ENCODE results near the gene RNLS. TPM values are rescaled to one million over a fixed set of nuclear protein-coding genes. Genes with fewer than 3 reads are reported as not detected.
A peak's percentile ranks its signal among the peaks of the same experiment; 100 is the strongest.
"Not testable (repeated sequence)": the region's sequence is repeated elsewhere in the genome, so short reads cannot be mapped to it uniquely, and the experiment has no call there.

RNLS gene
- total and polyA plus RNA-seq, 5 donors = 11.1 to 20.8 (median 16.2) TPM

GRCh38 chr10:88372051-88372715, 210.9 kb downstream of the RNLS start:
- Histone ChIP-seq H3K4me3 (ENCODE audit: low read length) (no peak overlapping the region), H3K4me1 (ENCODE audit: control insufficient read depth, insufficient read depth, low read length) (no peaks in the 10 kb centered on the region), H3K9me3 (ENCODE audit: control insufficient read depth, low read length) (no peaks in the 10 kb centered on the region), H3K27ac (ENCODE audit: low read length) (no peak overlapping the region), H3K27me3 (ENCODE audit: control insufficient read depth, insufficient read depth) (no peaks in the 10 kb centered on the region)
- ATAC-seq (no peak), DNase-seq (no peak)
- 70% methylated on average over 8 of the region's 8 CpGs for WGBS
- intact Hi-C loops (cut with DNase I) = no loop called here

GRCh38 chr10:88370713-88371112, 212.4 kb downstream of the RNLS start:
- 83% methylated on average over 2 of the region's 2 CpGs for WGBS
- intact Hi-C loops (cut with DNase I) = no loop called here

GRCh38 chr10:88366772-88367171, 216.3 kb downstream of the RNLS start:
- 98% methylated on average over 2 of the region's 2 CpGs for WGBS
- intact Hi-C loops (cut with DNase I) = no loop called here
- ATAC-seq = no peak

More at GRCh38 chr10:88370713-88371112, 212.4 kb downstream of the RNLS start:
- H3K4me1 ChIP-seq (ENCODE audit: control insufficient read depth, insufficient read depth, low read length) = no peaks in the 10 kb centered on the region
- no peak overlapping the region for H3K27ac ChIP-seq (ENCODE audit: low read length)
- no peaks in the 10 kb centered on the region for H3K27me3 ChIP-seq (ENCODE audit: control insufficient read depth, insufficient read depth)
- H3K9me3 ChIP-seq (ENCODE audit: control insufficient read depth, low read length) = no peaks in the 10 kb centered on the region
- no peak overlapping the region for H3K4me3 ChIP-seq (ENCODE audit: low read length)
- DNase-seq (no peak), ATAC-seq (no peak)

GRCh38 chr10:88361995-88362807, 220.9 kb downstream of the RNLS start:
- 95% methylated on average over 7 of the region's 7 CpGs for WGBS
- Histone ChIP-seq H3K27ac (ENCODE audit: low read length) (no peak overlapping the region), H3K9me3 (ENCODE audit: control insufficient read depth, low read length) (no peaks in the 10 kb centered on the region), H3K27me3 (ENCODE audit: control insufficient read depth, insufficient read depth) (no peaks in the 10 kb centered on the region), H3K4me3 (ENCODE audit: low read length) (no peak overlapping the region), H3K4me1 (ENCODE audit: control insufficient read depth, insufficient read depth, low read length) (peaks cover 1% of the 10 kb centered on the region)
- ATAC-seq = no peak
- intact Hi-C loops (cut with DNase I) = no loop called here
- no peak for DNase-seq

More at GRCh38 chr10:88366772-88367171, 216.3 kb downstream of the RNLS start:
- Histone ChIP-seq H3K9me3 (ENCODE audit: control insufficient read depth, low read length) (no peaks in the 10 kb centered on the region), H3K4me3 (ENCODE audit: low read length) (no peak overlapping the region), H3K27ac (ENCODE audit: low read length) (no peak overlapping the region), H3K27me3 (ENCODE audit: control insufficient read depth, insufficient read depth) (no peaks in the 10 kb centered on the region), H3K4me1 (ENCODE audit: control insufficient read depth, insufficient read depth, low read length) (no peaks in the 10 kb centered on the region)
- DNase-seq = no peak

- DNase-seq = no peak
- no peak for ATAC-seq
- 84% methylated on average over 2 of the region's 2 CpGs for WGBS
- no peak overlapping the region for H3K27ac ChIP-seq (ENCODE audit: low read length)
- no peaks in the 10 kb centered on the region for H3K27me3 ChIP-seq (ENCODE audit: control insufficient read depth, insufficient read depth)
- no peak overlapping the region for H3K4me3 ChIP-seq (ENCODE audit: low read length)
- H3K9me3 ChIP-seq (ENCODE audit: control insufficient read depth, low read length) = no peaks in the 10 kb centered on the region
- intact Hi-C loops (cut with DNase I) = no loop called here
- peaks cover 1% of the 10 kb centered on the region for H3K4me1 ChIP-seq (ENCODE audit: control insufficient read depth, insufficient read depth, low read length)
These were observed 221.6 kb downstream of the RNLS start for GRCh38 chr10:88361494-88361893.

GRCh38 chr10:88355750-88356149, 227.4 kb downstream of the RNLS start:
- DNase-seq; H3K27ac ChIP-seq (ENCODE audit: low read length); H3K4me1 ChIP-seq (ENCODE audit: control insufficient read depth, insufficient read depth, low read length); H3K27me3 ChIP-seq (ENCODE audit: control insufficient read depth, insufficient read depth); intact Hi-C loops (cut with DNase I); ATAC-seq; H3K4me3 ChIP-seq (ENCODE audit: low read length); H3K9me3 ChIP-seq (ENCODE audit: control insufficient read depth, low read length): not testable (repeated sequence)
- WGBS = 94% methylated on average over 12 of the region's 12 CpGs

GRCh38 chr10:88347597-88348304, 235.4 kb downstream of the RNLS start:
- H3K27ac ChIP-seq (ENCODE audit: low read length) = no peak overlapping the region
- no peak overlapping the region for H3K4me3 ChIP-seq (ENCODE audit: low read length)
- 73% methylated on average over 3 of the region's 3 CpGs for WGBS
- intact Hi-C loops (cut with DNase I) = no loop called here
- H3K4me1 ChIP-seq (ENCODE audit: control insufficient read depth, insufficient read depth, low read length) = no peaks in the 10 kb centered on the region
- no peaks in the 10 kb centered on the region for H3K27me3 ChIP-seq (ENCODE audit: control insufficient read depth, insufficient read depth)
- peak in 1 of 3 donors; percentile 43 for DNase-seq
- no peak for ATAC-seq
- no peaks in the 10 kb centered on the region for H3K9me3 ChIP-seq (ENCODE audit: control insufficient read depth, low read length)

- no peaks in the 10 kb centered on the region for H3K9me3 ChIP-seq (ENCODE audit: control insufficient read depth, low read length)
- H3K27me3 ChIP-seq (ENCODE audit: control insufficient read depth, insufficient read depth) = no peaks in the 10 kb centered on the region
- ATAC-seq (peak in 1 of 2 donors; percentile 33), DNase-seq (no peak)
- no peak overlapping the region for H3K4me3 ChIP-seq (ENCODE audit: low read length)
- H3K4me1 ChIP-seq (ENCODE audit: control insufficient read depth, insufficient read depth, low read length) = peaks cover under 1% of the 10 kb centered on the region
- intact Hi-C loops (cut with DNase I) = no loop called here
- no peak overlapping the region for H3K27ac ChIP-seq (ENCODE audit: low read length)
- WGBS = 40% methylated on average over 2 of the region's 2 CpGs
These were observed 236.1 kb downstream of the RNLS start for GRCh38 chr10:88347022-88347421.

- Histone ChIP-seq H3K27me3 (ENCODE audit: control insufficient read depth, insufficient read depth) (no peaks in the 10 kb centered on the region), H3K27ac (ENCODE audit: low read length) (no peak overlapping the region), H3K4me1 (ENCODE audit: control insufficient read depth, insufficient read depth, low read length) (peaks cover 2% of the 10 kb centered on the region), H3K9me3 (ENCODE audit: control insufficient read depth, low read length) (no peaks in the 10 kb centered on the region), H3K4me3 (ENCODE audit: low read length) (no peak overlapping the region)
- DNase-seq (no peak), ATAC-seq (no peak)
- intact Hi-C loops (cut with DNase I) = no loop called here
- WGBS = 64% methylated on average over 6 of the region's 6 CpGs
These were observed 236.8 kb downstream of the RNLS start for GRCh38 chr10:88346144-88346977.

- DNase-seq (no peak), ATAC-seq (peak; percentile 77 to 82)
- H3K4me1 ChIP-seq (ENCODE audit: control insufficient read depth, insufficient read depth, low read length) = peaks cover 2% of the 10 kb centered on the region
- H3K9me3 ChIP-seq (ENCODE audit: control insufficient read depth, low read length) = no peaks in the 10 kb centered on the region
- 47% methylated on average over 2 of the region's 2 CpGs for WGBS
- intact Hi-C loops (cut with DNase I) = no loop called here
- no peak overlapping the region for H3K4me3 ChIP-seq (ENCODE audit: low read length)
- peak overlapping the region; percentile 27 for H3K27ac ChIP-seq (ENCODE audit: low read length)
- no peaks in the 10 kb centered on the region for H3K27me3 ChIP-seq (ENCODE audit: control insufficient read depth, insufficient read depth)
These were observed 239.2 kb downstream of the RNLS start for GRCh38 chr10:88343761-88344484.
